BLaER1 treated with 17β-estradiol and CSF1 and Interleukin-3, amounts not matched to agents 10 nM and 100 nM (cell line): ENCODE data around the gene EP400.
A peak's percentile ranks its signal among the peaks of the same experiment; 100 is the strongest.

Experiments used
- H3K27ac ChIP-seq, 11 experiments: shearing (Covaris generic); formaldehyde crosslinking; 2 replicates each; pipeline ENCODE4 v1.8.1; 2022
- H3K27me3 ChIP-seq, 11 experiments: shearing (Covaris generic); formaldehyde crosslinking; 2 replicates each; pipeline ENCODE4 v1.8.1; 2022
- H3K36me3 ChIP-seq, 11 experiments: shearing (Covaris generic); formaldehyde crosslinking; 2 replicates each; pipeline ENCODE4 v1.8.1; 2022
- H3K4me1 ChIP-seq, 10 experiments: shearing (Covaris generic); formaldehyde crosslinking; 2 replicates each; pipeline ENCODE4 v1.8.1; 2022
- H3K4me2 ChIP-seq, 11 experiments: shearing (Covaris generic); formaldehyde crosslinking; 2 replicates each; pipeline ENCODE4 v1.8.1; 2022
- H3K4me3 ChIP-seq, 10 experiments: shearing (Covaris generic); formaldehyde crosslinking; 2 replicates each; pipeline ENCODE4 v1.8.1; 2022
- H3K9ac ChIP-seq, 11 experiments: shearing (Covaris generic); formaldehyde crosslinking; 2 replicates each; pipeline ENCODE4 v1.8.1; 2022
- H3K9me3 ChIP-seq, 11 experiments: shearing (Covaris generic); formaldehyde crosslinking; replicated peaks in 1 of 11; 2 replicates each; pipeline ENCODE4 v1.8.1; 2022
- H4K20me1 ChIP-seq, 11 experiments: shearing (Covaris generic); formaldehyde crosslinking; 2 replicates each; pipeline ENCODE4 v1.8.1; 2022
- Cebpa-rat ChIP-seq, 11 experiments: shearing (Covaris generic); IDR thresholded peaks; 2 replicates each; pipeline ENCODE4 v1.8.1; 2022

Gene EP400

DNA sequence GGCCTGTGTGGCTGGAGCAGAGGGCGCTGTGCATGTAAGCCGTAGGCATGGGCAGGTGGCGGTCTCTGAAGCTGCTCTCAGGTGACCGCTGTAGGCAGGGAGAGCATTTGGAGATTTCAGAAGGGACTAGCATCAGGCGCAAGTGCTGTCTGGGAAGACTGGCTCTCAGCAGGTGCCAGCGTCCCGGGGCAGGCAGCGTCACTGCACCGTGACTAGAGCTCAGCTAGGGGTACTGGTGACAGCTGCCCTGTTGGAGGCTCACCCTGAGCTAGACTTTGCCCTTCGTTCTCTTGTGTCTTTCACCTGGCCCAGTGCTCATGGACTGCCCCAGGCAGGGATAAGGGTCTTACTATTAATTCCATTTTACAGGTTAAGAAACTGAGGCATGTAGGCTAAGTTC lies 115.5 kb downstream of the EP400 start:
- Histone ChIP-seq H3K4me1 (peaks cover 44 to 100% (median 99%) of the 10 kb centered on the region in 10 experiments), H3K9me3 (no peaks in the 10 kb centered on the region), H3K4me2 (peak overlapping the region; percentile 5 to 91 (median 81); a peak in 20 of 22 replicates), H3K36me3 (peaks cover 50 to 86% (median 73%) of the 10 kb centered on the region in 11 experiments), H3K27me3 (peaks cover 0 to 34% (median 0%) of the 10 kb centered on the region in 11 experiments; a peak in 4 of 22 replicates), H4K20me1 (peaks cover 61 to 100% (median 99%) of the 10 kb centered on the region in 11 experiments), H3K4me3 (no peak overlapping the region), H3K27ac (no peak overlapping the region), H3K9ac (0 out of 22 replicates have a peak overlapping the region, but pooled peaks of 1 of the 11 experiments have one; percentile 5)
- TF ChIP-seq Cebpa-rat (IDR thresholded peaks at IDR 0.05) = no peak

DNA sequence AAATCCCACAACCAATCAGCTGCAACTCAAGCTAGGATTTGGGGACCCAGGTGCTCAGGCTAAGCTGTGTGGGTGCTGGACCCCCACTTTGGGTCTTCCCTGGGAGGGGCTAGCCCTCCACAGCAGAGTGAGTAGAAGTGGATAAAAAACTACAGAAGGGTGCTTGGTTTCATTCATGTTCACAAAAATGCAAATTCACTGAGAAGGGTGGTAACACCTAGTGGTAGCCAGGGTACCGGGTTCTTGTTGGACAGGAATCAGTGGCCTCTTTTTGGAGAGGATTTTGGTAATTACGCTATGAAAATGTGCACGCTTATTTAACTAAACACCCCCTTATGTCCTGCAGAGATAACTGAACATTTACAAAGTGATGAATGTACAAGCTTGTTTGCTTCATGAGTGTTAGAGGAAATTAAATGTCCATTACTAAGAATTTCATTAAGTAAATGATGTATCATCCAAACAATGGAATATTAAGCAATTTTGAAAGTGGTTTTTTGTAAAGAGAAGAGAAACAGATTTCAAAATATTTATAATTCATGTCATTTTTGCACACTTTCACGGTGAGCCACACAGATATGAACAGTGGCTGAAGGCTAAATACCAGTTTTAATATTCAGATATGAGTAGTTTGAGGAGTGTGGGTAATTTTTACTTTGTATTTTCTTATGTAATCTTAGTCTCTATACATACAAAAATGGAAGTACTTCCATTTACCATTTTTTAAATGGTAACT lies 116.0 kb downstream of the EP400 start:
- TF ChIP-seq Cebpa-rat (IDR thresholded peaks at IDR 0.05) = no peak
- peak overlapping the region; percentile 73 to 91 (median 81) for H3K4me2 ChIP-seq

DNA sequence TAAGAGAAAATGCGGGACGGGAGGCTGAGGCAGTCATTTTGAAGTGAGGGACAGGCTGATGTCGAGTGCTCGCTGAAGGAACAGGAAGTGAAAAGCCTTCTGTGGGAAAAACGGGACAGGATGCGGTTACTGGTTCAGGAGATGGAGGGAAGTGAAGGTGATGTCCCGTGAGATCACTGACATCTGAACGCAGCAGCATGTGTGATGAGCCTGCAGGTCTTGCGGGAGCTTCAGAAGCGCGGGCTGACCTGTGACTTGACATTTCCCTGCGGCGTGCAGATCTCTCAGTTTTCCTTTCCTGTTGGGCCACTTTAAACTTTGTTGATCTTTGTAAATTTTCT lies 116.6 kb downstream of the EP400 start:
- H3K4me2 ChIP-seq = peak overlapping the region; percentile 73 to 91 (median 81)
- peaks cover 66 to 100% (median 98%) of the 10 kb centered on the region in 11 experiments for H4K20me1 ChIP-seq
- 0 out of 20 replicates have a peak overlapping the region, but pooled peaks of 1 of the 10 experiments have one; percentile 7 for H3K4me3 ChIP-seq
- H3K9ac ChIP-seq = peak overlapping the region in 2 of 11 experiments; percentile 36 to 39; a peak in 3 of 22 replicates
- no peak for TF ChIP-seq Cebpa-rat (IDR thresholded peaks at IDR 0.05)
- H3K4me1 ChIP-seq = peaks cover 55 to 100% (median 99%) of the 10 kb centered on the region in 10 experiments
- H3K9me3 ChIP-seq = no peaks in the 10 kb centered on the region
- H3K27ac ChIP-seq = no peak overlapping the region
- H3K36me3 ChIP-seq = peaks cover 50 to 76% (median 65%) of the 10 kb centered on the region in 11 experiments
- peaks cover 0 to 34% (median 0%) of the 10 kb centered on the region in 11 experiments; a peak in 4 of 22 replicates for H3K27me3 ChIP-seq

More for the DNA sequence above, 116.0 kb downstream of the EP400 start:
- Histone ChIP-seq H3K36me3 (peaks cover 50 to 81% (median 70%) of the 10 kb centered on the region in 11 experiments), H3K9me3 (no peaks in the 10 kb centered on the region), H3K4me3 (0 out of 20 replicates have a peak overlapping the region, but pooled peaks of 1 of the 10 experiments have one; percentile 7), H3K27ac (no peak overlapping the region), H3K4me1 (peaks cover 50 to 100% (median 99%) of the 10 kb centered on the region in 10 experiments), H4K20me1 (peaks cover 63 to 100% (median 99%) of the 10 kb centered on the region in 11 experiments), H3K27me3 (peaks cover 0 to 34% (median 0%) of the 10 kb centered on the region in 11 experiments; a peak in 4 of 22 replicates), H3K9ac (peak overlapping the region in 2 of 11 experiments; percentile 36 to 39; a peak in 3 of 22 replicates)

DNA sequence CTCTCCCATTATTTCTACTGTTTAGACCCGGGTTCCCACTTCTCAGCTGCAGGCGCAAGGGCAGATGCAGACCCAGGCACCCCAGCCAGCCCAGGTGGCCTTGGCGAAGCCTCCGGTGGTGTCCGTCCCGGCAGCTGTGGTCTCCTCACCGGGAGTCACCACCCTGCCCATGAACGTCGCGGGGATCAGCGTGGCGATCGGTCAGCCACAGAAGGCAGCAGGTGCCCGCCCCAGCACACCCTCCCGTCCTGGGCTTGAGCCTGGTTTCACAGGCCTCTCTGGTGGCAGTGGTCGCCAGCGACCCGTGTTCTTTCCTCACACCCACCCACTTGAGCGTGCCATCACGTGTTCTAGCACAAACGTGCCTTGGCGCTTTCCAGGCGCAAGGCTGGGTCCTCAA lies 117.0 kb downstream of the EP400 start:
- peaks cover 0 to 34% (median 0%) of the 10 kb centered on the region in 11 experiments; a peak in 4 of 22 replicates for H3K27me3 ChIP-seq
- H3K4me2 ChIP-seq = peak overlapping the region; percentile 73 to 91 (median 81)
- peaks cover 59 to 100% (median 99%) of the 10 kb centered on the region in 10 experiments for H3K4me1 ChIP-seq
- peaks cover 70 to 100% (median 98%) of the 10 kb centered on the region in 11 experiments for H4K20me1 ChIP-seq
- TF ChIP-seq Cebpa-rat (IDR thresholded peaks at IDR 0.05) = no peak
- H3K9ac ChIP-seq = peak overlapping the region in 2 of 11 experiments; percentile 36 to 39; a peak in 3 of 22 replicates
- H3K36me3 ChIP-seq = peaks cover 52 to 76% (median 61%) of the 10 kb centered on the region in 11 experiments
- 0 out of 20 replicates have a peak overlapping the region, but pooled peaks of 1 of the 10 experiments have one; percentile 7 for H3K4me3 ChIP-seq
- no peak overlapping the region for H3K27ac ChIP-seq
- no peaks in the 10 kb centered on the region for H3K9me3 ChIP-seq

DNA sequence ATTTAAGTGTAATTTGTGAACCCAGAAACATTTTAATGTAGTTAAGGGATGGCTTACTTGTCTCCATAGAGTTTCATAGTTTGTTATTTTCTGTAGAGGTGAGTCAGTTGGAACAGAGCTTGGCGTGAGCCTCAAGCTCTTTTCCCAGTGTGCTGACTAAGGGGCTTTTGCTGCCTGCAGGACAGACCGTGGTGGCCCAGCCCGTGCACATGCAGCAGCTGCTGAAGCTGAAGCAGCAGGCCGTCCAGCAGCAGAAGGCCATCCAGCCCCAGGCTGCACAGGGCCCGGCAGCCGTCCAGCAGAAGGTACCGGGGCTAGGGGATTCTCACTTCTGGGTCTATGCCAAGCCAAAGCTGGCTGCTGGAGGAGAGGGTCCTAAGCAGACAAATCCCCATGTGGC lies 117.4 kb downstream of the EP400 start:
- Histone ChIP-seq H4K20me1 (peaks cover 74 to 100% (median 98%) of the 10 kb centered on the region in 11 experiments), H3K4me2 (peak overlapping the region; percentile 73 to 91 (median 81)), H3K9me3 (no peaks in the 10 kb centered on the region), H3K27ac (no peak overlapping the region), H3K4me1 (peaks cover 63 to 100% (median 99%) of the 10 kb centered on the region in 10 experiments), H3K4me3 (no peak overlapping the region), H3K27me3 (peaks cover 0 to 31% (median 0%) of the 10 kb centered on the region in 11 experiments; a peak in 4 of 22 replicates), H3K36me3 (peaks cover 52 to 76% (median 57%) of the 10 kb centered on the region in 11 experiments), H3K9ac (peak overlapping the region in 1 of 11 experiments; percentile 5; a peak in 1 of 22 replicates)
- no peak for TF ChIP-seq Cebpa-rat (IDR thresholded peaks at IDR 0.05)

DNA sequence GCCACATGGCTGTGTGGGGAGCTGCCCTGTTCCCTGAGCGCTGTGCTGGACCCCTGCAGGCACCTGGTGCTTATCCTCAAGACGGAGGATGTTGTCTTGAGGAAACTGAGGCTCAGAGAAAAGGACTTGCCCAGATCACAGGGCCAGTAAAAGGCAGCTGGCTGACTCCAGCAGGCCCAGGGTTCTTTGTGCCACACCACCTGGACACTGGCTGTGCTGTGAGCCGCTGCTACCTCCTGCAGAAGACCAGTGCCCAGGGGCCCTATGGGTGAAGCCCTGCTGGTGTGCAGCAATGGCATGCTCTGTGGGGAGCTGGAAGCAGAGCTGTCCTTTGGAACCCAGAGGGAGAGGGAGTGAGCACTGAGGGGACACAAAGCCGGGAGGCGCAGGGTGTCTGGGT lies 118.5 kb downstream of the EP400 start:
- H3K27ac ChIP-seq = no peak overlapping the region
- peaks cover 61 to 100% (median 97%) of the 10 kb centered on the region in 10 experiments for H3K4me1 ChIP-seq
- H4K20me1 ChIP-seq = peaks cover 69 to 100% (median 92%) of the 10 kb centered on the region in 11 experiments
- TF ChIP-seq Cebpa-rat (IDR thresholded peaks at IDR 0.05) = no peak
- no peaks in the 10 kb centered on the region for H3K9me3 ChIP-seq
- H3K4me2 ChIP-seq = peak overlapping the region in 8 of 11 experiments; percentile 73 to 91 (median 82); a peak in 11 of 22 replicates
- peaks cover 0 to 25% (median 0%) of the 10 kb centered on the region in 11 experiments; a peak in 4 of 22 replicates for H3K27me3 ChIP-seq
- no peak overlapping the region for H3K4me3 ChIP-seq
- H3K9ac ChIP-seq = no peak overlapping the region
- peaks cover 46 to 76% (median 56%) of the 10 kb centered on the region in 11 experiments for H3K36me3 ChIP-seq

DNA sequence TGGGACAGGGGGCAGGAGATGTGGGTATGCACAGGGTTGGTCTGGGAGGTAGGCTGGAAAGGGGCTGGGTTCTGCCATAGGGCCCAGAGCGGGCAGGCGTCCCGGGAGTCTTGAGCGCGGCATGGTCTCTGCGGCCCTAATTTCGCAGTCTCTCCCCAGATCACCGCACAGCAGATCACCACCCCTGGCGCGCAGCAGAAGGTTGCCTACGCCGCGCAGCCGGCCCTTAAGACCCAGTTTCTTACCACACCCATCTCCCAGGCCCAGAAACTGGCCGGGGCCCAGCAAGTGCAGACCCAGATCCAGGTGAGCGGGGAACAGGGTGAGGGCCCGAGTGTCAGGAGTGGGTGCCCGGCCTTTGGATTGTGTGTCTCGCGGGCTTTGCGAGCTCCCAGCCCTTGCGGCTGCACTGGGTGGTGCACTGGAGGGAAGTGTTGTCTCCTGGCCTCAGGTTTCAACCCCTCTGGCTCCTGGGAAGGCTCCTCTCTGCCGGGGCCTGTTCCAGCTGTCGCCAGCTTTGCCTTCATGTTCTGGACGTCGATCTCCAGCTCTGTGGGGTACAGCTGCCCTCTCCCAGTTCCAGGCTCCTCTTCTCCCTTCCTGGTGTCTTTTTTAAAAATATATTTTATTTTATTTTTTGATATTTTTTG lies 119.7 kb downstream of the EP400 start:
- H3K4me3 ChIP-seq = no peak overlapping the region; a peak in 1 of 20 replicates
- peaks cover 58 to 79% (median 66%) of the 10 kb centered on the region in 11 experiments for H3K36me3 ChIP-seq

DNA sequence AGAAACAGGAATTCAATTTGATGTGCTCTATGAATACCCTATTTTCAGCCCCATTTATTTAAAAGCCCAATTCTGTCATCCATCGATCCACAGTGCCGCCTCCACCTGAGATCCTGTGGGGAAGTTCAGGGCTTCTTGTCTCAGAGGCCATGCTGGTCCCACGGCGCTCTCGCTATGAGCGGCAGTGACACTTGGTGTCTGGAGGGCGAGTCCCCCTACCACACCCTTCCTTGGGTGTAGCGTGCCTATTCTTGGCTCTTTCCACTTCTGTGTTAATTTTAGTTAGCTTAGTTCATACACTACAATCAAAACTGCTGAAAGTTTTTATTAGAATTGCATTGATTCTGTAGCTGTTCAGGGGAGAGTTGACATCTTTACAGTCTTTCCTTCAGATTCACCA lies 120.6 kb downstream of the EP400 start:
- H3K4me3 ChIP-seq = no peak overlapping the region
- no peak overlapping the region for H3K27ac ChIP-seq
- peak overlapping the region in 2 of 11 experiments; percentile 0 to 21; a peak in 1 of 22 replicates for H3K9ac ChIP-seq
- TF ChIP-seq Cebpa-rat (IDR thresholded peaks at IDR 0.05) = no peak
- H3K4me2 ChIP-seq = peak overlapping the region; percentile 73 to 96 (median 87)
- no peaks in the 10 kb centered on the region for H3K9me3 ChIP-seq
- peaks cover 58 to 79% (median 66%) of the 10 kb centered on the region in 11 experiments for H3K36me3 ChIP-seq
- peaks cover 0 to 14% (median 0%) of the 10 kb centered on the region in 11 experiments; a peak in 4 of 22 replicates for H3K27me3 ChIP-seq
- H4K20me1 ChIP-seq = peaks cover 52 to 97% (median 73%) of the 10 kb centered on the region in 11 experiments
- H3K4me1 ChIP-seq = peaks cover 53 to 83% (median 78%) of the 10 kb centered on the region in 10 experiments

More for the DNA sequence above, 119.7 kb downstream of the EP400 start:
- no peak for TF ChIP-seq Cebpa-rat (IDR thresholded peaks at IDR 0.05)
- 0 out of 22 replicates have a peak overlapping the region, but pooled peaks of 2 of the 11 experiments have one; percentile 6 to 21 for H3K9ac ChIP-seq
- peak overlapping the region; percentile 73 to 96 (median 87) for H3K4me2 ChIP-seq
- no peaks in the 10 kb centered on the region for H3K9me3 ChIP-seq
- peaks cover 53 to 91% (median 86%) of the 10 kb centered on the region in 10 experiments for H3K4me1 ChIP-seq
- no peak overlapping the region for H3K27ac ChIP-seq
- H3K27me3 ChIP-seq = peaks cover 0 to 23% (median 0%) of the 10 kb centered on the region in 11 experiments; a peak in 4 of 22 replicates
- H4K20me1 ChIP-seq = peaks cover 57 to 97% (median 80%) of the 10 kb centered on the region in 11 experiments
